ENCODE measurements around the gene PACSIN2.

DNA sequence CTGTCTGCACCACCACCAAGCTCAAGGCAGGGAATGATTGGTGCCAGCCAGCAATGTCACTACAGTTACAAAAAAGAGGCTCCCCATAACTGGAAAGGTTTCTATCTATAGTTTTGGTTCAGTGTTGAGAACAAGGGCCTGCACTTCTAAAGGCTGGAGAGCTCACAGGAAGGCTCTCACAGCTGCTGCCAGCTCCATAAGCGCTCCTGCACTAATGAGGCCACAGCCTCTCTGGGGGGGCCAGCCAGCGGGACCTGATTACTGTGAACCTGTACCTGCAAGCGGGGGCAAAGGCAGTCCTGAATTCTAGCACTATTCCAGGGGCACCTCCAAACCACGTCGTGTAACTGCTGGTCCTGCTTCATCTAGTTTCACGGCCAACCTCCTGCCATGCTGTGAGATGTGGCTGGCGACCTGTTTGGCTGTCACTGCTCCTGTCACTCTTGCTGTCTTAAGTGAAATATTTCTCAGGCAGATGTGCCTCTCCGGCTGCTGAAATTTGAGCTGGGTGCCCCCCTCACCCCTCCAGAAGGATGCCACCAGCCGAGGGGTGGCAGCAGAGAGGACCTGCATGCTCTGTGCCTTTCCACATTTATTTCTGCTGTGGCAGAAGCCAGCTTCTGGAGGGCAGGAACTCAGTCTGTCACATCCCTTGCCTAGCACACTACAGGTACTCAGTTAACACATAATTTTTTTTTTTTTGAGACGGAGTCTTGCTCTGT, 104.6 kb downstream of the PACSIN2 start:
- TF ChIP-seq CTCF (IDR thresholded peaks at IDR 0.05) (no peak), POLR2A (IDR thresholded peaks at IDR 0.05) (no peak)

Measured in thyroid gland (tissue), 4 donors.